Head of caudate nucleus (tissue), 42 donors: ENCODE results near the gene HRG.
"Not testable (repeated sequence)": the region's sequence is repeated elsewhere in the genome, so short reads cannot be mapped to it uniquely, and the experiment has no call there.

Source experiments
- DNase-seq, 42 donors: peaks; one replicate each; pipeline versions ENCODE4 v3.0.0 to v3.0.0-alpha.2; 2020 to 2021; ENCODE audit warnings: mixed read lengths in 7 of 42
- intact Hi-C: fragments of 100-400 bp; cut with DNase I; formaldehyde crosslinking; loops from one replicate; pipeline ENCODE4 v1.15.0; 2022

The HRG gene

DNA sequence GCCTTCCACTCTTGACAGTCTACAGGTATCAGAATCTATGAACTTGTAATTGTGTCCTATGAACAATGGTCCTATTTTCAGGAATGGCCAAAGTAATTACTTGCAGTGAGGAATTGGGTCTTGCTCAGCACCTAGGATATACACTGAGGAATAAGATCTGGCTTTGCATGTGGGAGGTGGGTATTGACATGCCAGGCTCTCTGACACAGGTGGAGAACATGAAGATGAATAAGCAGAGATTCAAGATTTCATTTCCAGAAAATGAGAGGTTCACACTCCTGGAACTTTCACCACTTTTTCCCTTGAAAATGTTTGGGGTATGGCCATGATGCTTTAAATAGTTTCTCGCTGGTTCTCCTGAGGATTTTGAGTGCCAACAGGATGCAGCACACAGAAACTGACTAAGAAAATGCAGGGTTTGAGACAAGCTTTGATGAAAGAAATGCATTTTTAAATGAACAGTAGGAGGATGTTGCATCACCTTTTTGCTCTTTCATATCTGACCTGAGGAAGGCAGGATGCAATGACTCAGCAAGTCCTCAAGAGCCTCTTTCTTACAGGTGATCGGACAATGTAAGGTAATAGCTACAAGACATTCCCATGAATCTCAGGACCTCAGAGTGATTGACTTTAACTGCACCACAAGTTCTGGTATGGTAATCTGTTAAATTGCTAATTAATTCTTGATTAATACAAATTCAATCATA is 3.7 kb downstream of the HRG start:
- no peak for DNase-seq
- intact Hi-C loops, result no loop called here

- no peak for DNase-seq
- intact Hi-C loops, result no loop called here
Measured at GRCh38 chr3:186670155-186670554, 4.3 kb downstream of the HRG start.

DNA sequence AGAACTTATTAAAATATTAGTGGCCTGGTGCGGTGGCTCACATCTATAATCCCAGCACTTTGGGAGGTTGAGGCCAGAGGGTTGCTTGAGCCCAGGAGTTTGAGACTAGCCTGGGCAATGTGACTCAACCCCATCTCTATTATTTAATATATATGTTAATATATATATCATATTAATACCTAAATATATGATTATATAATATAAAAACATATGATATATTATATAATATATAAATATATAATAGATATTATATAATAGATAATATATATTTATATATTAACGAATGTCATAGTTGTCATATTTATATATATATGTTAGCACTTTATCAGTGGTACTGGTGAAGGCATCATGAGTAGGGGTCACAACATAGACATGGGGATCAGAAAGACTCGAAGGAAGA is 5.2 kb downstream of the HRG start:
- no peak for DNase-seq
- intact Hi-C loops, result no loop called here

DNA sequence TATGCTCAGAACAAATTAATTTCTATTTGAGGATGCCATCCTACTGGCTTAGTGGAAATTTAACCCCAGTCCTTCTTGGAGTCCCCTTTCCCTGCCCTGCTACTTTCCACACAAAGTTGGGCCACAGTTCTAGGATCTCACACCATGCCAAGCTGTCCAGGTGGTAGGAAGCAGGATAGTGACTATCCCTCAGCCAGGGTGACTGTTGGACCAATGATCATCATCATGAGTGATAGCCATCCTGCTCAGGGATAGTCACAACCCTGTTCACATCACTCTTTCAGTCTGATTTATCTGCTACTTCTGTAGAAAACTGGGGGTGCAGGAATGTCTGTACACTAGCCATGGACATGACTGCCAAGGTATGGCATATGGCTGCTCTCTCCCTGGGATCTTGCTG is 12.8 kb downstream of the HRG start:
- DNase-seq, result no peak
- intact Hi-C loops, result no loop called here

- intact Hi-C loops, result no loop called here
Measured at GRCh38 chr3:186679151-186679550, 13.3 kb downstream of the HRG start.

GRCh38 chr3:186680869-186681268 is 15.1 kb downstream of the HRG start:
- intact Hi-C loops, result no loop called here
- DNase-seq, result no peak

More at GRCh38 chr3:186679151-186679550, 13.3 kb downstream of the HRG start:
- DNase-seq, result no peak

DNA sequence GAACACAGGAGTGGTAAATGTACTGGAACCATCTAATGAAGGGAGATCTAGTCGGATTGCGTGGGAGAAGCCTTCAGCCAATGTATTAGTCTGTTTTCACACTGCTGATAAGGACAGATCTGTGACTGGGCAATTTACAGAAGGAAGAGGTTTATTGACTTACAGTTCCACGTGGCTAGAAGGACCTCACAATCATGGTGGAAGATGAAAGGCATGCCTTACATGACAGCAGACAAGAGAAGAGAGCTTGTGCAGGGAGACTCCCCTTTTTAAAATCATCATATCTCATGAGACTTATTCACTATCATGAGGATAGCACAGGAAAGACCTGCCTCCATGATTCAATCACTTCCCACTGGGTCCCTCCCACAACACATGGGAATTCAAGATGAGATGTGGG is 17.0 kb downstream of the HRG start:
- intact Hi-C loops, result no loop called here
- no peak for DNase-seq

GRCh38 chr3:186683979-186684378 is 18.2 kb downstream of the HRG start:
- intact Hi-C loops, result no loop called here
- no peak for DNase-seq

- intact Hi-C loops, DNase-seq: not testable (repeated sequence)
Measured at GRCh38 chr3:186686475-186686874, 20.7 kb downstream of the HRG start.

DNA sequence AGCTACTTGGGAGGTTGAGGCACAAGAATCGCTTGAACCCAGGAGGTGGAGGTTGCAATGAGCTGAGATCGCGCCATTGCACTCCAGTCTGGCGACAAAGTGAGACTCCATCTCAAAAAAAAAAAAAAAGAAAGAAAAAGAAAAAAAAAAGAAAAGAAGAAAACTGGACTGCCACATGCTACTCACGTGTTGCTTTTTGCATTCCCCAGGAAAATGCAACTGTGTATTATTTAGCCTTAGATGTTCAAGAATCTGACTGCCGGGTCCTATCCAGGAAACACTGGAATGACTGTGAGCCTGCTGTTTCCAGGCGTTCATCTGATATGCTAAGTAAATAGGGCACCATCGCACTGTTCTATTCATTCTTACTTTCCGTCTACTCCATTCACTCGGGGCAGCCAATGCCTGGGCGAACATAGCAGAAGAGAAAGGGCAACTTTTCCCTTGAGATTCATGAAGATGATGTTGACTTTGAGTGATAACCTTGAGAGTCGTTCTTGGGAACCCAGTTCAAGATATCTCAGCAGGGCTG is 21.4 kb downstream of the HRG start:
- no peak for DNase-seq
- intact Hi-C loops, result no loop called here

DNA sequence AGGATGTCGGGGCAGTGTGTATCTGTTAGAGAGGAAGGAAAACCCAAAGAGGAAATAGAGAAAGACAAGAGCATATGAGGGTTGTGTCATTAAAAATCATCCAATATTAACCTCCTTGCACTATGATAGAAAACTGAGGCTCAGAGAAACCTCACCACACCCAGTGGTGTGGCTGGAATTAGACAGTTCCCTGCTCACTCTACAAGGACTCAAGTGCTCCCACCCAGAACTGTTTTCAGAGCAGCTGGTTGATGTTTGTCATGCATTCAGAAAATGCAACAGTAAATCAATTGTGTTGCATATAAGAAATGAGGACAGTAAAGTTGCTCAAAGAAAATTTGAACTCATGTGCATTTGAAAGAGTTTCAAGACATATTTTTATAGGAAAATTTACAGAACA is 24.5 kb downstream of the HRG start:
- intact Hi-C loops, DNase-seq: not testable (repeated sequence)

- intact Hi-C loops, result no loop called here
- no peak for DNase-seq
Measured at GRCh38 chr3:186691676-186692075, 25.9 kb downstream of the HRG start.

DNA sequence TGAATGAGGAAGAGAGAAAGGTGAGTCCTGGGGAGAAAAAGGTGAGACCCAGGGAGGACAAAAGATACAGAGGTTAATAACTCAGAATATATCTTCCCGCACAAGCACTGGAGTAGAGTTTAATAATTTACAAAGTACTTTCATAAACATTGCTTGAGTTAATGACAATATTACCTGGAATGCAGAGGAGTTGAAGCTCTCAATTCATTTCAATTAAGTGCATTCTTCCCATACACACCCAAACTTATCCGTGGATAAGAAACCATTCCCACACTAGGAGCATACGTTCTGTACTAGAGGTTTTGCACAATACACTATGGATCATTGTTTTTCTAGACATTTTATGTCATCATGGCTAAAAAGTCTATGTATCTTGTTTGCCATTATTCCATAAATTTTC is 28.0 kb downstream of the HRG start:
- intact Hi-C loops, result no loop called here

GRCh38 chr3:186694288-186695032 is 28.6 kb downstream of the HRG start:
- no peak for DNase-seq

More for the DNA sequence above, 28.0 kb downstream of the HRG start:
- no peak for DNase-seq

DNA sequence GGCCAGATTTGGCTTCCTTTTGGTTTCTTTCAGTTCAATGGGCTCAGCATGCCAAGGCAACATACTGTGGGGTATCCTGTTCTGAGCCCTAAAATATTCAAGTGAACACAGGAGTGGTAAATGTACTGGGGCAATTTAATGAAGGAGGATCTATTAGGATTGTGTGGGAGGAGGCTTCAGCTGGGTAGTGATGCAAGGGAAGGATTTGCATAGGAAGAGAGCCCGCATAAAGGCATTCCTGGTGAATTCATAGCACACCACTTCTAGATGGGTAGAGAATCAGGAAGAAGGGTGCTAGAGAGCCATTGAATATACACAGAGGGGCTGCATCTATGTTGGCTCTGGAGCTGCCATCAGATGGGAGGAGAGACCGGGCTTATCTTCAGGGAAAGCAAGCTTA is 30.7 kb downstream of the HRG start:
- no peak for DNase-seq

More at GRCh38 chr3:186694288-186695032, 28.6 kb downstream of the HRG start:
- intact Hi-C loops, result no loop called here

GRCh38 chr3:186697510-186697909 is 31.7 kb downstream of the HRG start:
- intact Hi-C loops, result no loop called here
- no peak for DNase-seq

More for the DNA sequence above, 30.7 kb downstream of the HRG start:
- intact Hi-C loops, result no loop called here

DNA sequence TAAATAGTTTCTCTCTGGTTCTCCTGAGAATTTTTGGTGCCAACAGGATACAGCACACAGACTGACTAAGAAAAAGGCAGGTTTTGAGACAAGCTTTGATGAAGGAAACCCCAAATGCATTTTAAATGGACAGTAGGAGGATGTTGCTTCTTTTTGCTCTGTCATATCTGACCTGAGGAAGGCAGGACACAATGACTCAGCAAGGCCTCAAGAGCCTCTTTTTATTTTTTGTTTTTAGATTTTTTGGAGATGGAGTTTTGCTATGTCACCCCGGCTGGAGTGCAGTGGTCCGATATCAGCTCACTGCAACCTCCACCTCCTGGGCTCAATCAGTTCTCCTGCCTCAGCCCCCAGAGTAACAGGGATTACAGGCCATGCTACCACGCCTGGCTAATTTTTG is 34.5 kb downstream of the HRG start:
- DNase-seq, result no peak
- intact Hi-C loops, result no loop called here

DNA sequence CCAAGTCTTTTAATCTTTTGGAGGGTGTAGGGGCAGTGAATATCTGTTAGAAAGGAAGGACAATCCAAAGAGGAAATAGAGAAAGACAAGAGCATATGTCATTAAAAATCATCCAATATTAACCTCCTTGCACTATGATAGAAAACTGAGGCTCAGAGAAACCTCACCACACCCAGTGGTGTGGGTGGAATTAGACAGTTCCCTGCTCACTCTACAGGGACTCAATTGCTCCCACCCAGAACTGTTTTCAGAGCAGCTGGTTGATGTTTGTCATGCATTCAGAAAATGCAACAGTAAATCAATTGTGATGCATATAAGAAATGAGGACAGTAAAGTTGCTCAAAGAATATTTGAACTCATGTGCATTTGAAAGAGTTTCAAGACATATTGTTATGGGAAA is 36.6 kb downstream of the HRG start:
- intact Hi-C loops, result not testable (repeated sequence)

DNA sequence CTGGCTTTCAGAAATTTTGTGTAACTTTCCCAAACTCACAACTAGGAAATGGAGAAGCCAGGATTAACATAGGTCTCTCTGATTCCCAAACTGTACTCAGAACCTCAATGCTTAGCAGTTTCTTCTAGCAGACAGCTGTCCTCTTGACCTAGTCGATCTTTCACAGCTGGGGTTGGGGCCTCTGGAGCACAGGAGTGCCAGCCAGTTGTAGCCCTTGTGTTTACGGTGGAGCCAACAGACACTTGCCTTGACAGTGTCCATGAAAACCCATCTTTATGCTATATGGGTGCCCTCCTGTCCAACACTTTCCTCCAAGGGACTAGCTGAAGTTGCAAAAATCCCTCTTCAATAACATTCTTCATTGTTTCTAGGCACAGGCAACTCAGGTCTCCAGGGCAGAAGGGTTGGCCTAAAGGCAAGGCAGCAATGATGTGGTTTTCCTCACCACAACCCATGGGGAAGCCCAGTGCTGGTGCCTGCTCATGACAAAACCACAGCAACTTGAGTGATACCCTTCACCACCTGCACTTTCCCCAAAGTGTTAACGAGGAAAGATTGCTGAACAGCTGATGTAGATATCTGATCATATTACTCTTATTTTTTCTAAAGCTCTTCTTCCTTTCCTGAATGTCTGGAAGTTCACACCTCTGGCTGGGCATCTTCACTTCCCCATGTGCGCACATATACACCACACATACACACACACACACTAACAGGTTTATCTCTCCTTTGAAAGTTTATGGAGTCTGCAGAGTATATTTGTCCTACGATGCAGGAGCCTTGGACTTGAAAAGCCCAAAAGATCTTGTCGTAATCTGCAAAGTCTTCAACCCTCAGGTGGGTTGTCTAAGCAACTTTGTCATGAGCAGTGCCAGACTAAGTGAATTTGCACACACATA is 40.3 kb downstream of the HRG start:
- DNase-seq, result no peak
- intact Hi-C loops, result no loop called here

More for the DNA sequence above, 36.6 kb downstream of the HRG start:
- DNase-seq, result peak in 6 of 42 donors; percentile 7 to 56 (median 12)
